BLaER1 treated with 17β-estradiol and CSF1 and Interleukin-3, amounts not matched to agents 10 nM and 100 nM (cell line): ENCODE data around the gene ACADVL.
"Not testable (repeated sequence)": the region's sequence is repeated elsewhere in the genome, so short reads cannot be mapped to it uniquely, and the experiment has no call there.

Experiments used
- H3K27ac ChIP-seq, 11 experiments: shearing (Covaris generic); formaldehyde crosslinking; 2 replicates each; pipeline ENCODE4 v1.8.1; 2022
- H3K27me3 ChIP-seq, 11 experiments: shearing (Covaris generic); formaldehyde crosslinking; 2 replicates each; pipeline ENCODE4 v1.8.1; 2022
- H3K36me3 ChIP-seq, 11 experiments: shearing (Covaris generic); formaldehyde crosslinking; 2 replicates each; pipeline ENCODE4 v1.8.1; 2022
- H3K4me1 ChIP-seq, 10 experiments: shearing (Covaris generic); formaldehyde crosslinking; 2 replicates each; pipeline ENCODE4 v1.8.1; 2022
- H3K4me2 ChIP-seq, 11 experiments: shearing (Covaris generic); formaldehyde crosslinking; 2 replicates each; pipeline ENCODE4 v1.8.1; 2022
- H3K4me3 ChIP-seq, 10 experiments: shearing (Covaris generic); formaldehyde crosslinking; 2 replicates each; pipeline ENCODE4 v1.8.1; 2022
- H3K9ac ChIP-seq, 11 experiments: shearing (Covaris generic); formaldehyde crosslinking; 2 replicates each; pipeline ENCODE4 v1.8.1; 2022
- H3K9me3 ChIP-seq, 11 experiments: shearing (Covaris generic); formaldehyde crosslinking; replicated peaks in 1 of 11; 2 replicates each; pipeline ENCODE4 v1.8.1; 2022
- H4K20me1 ChIP-seq, 11 experiments: shearing (Covaris generic); formaldehyde crosslinking; 2 replicates each; pipeline ENCODE4 v1.8.1; 2022
- Cebpa-rat ChIP-seq, 11 experiments: shearing (Covaris generic); IDR thresholded peaks; 2 replicates each; pipeline ENCODE4 v1.8.1; 2022

The ACADVL gene

DNA sequence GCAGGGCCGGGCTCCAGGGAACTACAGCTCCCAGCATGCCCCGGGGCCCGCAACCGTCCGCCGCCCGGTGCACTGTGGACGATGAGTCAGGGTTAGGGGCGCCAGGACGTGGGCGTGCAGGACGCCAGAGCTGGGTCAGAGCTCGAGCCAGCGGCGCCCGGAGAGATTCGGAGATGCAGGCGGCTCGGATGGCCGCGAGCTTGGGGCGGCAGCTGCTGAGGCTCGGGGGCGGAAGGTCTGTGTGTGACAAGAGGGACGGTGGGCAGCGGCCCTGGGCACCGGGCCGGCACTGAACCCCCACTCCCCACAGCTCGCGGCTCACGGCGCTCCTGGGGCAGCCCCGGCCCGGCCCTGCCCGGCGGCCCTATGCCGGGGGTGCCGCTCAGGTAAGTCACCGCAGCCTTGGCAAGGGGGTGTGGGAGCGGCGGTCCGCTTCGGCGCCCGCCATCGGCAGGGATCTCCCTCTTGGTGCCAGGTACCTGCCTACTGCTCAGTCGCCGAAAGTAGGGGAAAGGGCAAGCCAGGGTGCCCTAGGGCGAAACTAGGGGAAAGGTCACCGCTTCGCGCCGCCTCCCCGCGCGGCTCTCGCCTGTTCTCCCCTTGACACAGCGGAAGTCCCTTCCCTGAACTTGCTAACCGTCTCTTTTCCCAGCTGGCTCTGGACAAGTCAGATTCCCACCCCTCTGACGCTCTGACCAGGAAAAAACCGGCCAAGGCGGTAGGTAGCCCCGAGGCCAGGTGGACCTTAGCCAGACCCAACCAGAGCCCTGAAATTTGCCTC, at the start of gene ACADVL, which contains the start of gene DLG4:
ACADVL (plus strand) TSS at position 127 of the 781 bp plus-strand sequence; CDS start at position 174, 47 bp downstream.
DLG4 (minus strand) TSS at position 25 of the 781 bp plus-strand sequence.
- Histone ChIP-seq H3K9me3 (no peaks in the 10 kb centered on the region), H3K36me3 (peaks cover 35 to 42% (median 37%) of the 10 kb centered on the region in 11 experiments), H4K20me1 (peaks cover 26 to 67% (median 50%) of the 10 kb centered on the region in 11 experiments; a peak in 20 of 22 replicates), H3K9ac (peak within 1 kb of the TSS; percentile 86 to 95 (median 93)), H3K4me3 (peak within 1 kb of the TSS; percentile 88 to 99 (median 94)), H3K27me3 (no peaks in the 10 kb centered on the region), H3K4me2 (peak within 1 kb of the TSS; percentile 94 to 100 (median 97)), H3K4me1 (peaks cover 51 to 71% (median 59%) of the 10 kb centered on the region in 10 experiments), H3K27ac (peak within 1 kb of the TSS; percentile 82 to 92 (median 87))
- no peak for TF ChIP-seq Cebpa-rat (IDR thresholded peaks at IDR 0.05)

DNA sequence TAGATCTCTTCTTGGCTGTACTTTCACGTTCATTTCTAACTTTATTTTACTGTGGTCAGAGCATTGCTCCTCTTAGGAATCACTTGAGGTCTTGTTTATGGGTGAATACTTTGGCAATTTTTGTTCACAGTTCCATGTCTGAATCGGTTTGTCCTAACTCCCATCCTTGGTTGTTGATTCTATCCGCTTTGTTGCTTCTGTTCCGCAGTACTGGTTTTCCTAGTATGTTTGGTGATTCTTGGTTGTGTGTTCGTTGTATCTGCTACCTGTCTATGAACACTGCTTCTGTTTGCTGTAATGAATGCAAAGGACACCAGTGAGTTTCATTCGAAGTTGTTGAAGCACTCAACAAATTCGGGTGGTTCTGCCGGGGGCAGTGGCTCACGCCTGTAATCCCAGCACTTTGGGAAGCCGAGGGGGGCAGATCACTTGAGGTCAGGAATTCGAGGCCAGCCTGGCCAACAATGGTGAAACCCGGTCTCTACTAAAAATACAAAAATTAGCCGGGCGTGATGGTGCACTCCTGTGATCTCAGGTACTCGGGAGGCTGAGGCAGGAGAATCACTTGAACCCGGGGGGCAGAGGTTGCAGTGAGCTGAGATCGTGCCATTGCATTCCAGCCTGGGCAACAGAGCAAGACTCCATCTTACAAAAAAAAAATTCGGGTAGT, 47.1 kb upstream of the ACADVL start:
- not testable (repeated sequence) for H3K27me3 ChIP-seq

DNA sequence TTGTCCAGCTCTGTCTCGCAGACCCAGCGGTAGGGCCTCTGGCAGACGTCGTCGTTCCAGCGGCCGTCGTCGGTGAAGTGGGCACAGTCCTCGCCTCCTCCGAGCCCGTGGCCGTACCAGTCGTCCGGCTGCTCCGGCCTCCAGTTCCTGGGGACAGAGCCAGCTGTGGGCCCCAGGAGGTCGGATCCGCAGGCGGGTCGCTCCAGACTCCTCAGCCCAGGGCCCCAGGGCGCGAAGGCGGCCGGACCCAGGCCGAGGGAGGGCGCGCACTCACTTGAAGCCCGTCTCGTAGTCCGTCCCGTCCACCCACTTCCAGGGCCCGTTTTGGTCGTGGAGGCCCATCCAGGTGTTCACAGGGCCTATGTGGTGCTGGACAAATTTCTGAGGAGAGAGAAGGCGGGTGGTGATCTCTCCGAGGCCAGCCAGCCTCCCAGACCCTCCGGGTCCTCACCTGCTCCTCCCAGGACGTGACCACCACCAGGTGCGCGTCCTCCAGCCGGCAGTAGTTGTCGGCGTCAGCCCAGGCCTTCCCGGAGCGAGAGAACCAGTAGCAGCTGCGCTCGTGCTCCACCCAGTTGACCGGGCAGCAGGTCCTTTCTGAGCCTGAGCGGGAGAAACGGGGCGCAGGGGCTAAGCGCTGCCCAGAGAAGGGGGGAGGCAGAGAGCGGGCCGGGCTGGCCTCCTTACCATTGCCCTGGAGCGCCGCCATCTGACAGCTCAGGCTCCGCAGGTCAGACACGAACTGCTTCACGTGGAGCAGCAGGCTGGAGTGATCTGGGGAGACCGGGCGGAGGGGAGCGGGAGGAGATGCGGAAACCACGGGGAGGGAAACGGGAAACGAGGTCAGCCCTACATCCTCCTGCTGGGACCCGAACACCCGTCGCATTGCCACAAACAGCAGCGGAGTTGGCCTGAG, 45.8 kb upstream of the ACADVL start:
- peaks cover 0 to 6% (median 0%) of the 10 kb centered on the region in 11 experiments; a peak in 1 of 22 replicates for H3K27me3 ChIP-seq
- H3K27ac ChIP-seq = peak overlapping the region in 9 of 11 experiments; percentile 35 to 63 (median 51); a peak in 15 of 22 replicates
- peak overlapping the region; percentile 53 to 88 (median 72) for H3K4me2 ChIP-seq
- no peak for TF ChIP-seq Cebpa-rat (IDR thresholded peaks at IDR 0.05)
- H3K9me3 ChIP-seq = peaks cover 19 to 39% (median 20%) of the 10 kb centered on the region in 11 experiments
- peaks cover 30 to 52% (median 41%) of the 10 kb centered on the region in 10 experiments for H3K4me1 ChIP-seq
- peak overlapping the region in 7 of 10 experiments; percentile 23 to 56 (median 31); a peak in 10 of 20 replicates for H3K4me3 ChIP-seq
- no peaks in the 10 kb centered on the region for H4K20me1 ChIP-seq
- peaks cover 0 to 8% (median 0%) of the 10 kb centered on the region in 11 experiments; a peak in 4 of 22 replicates for H3K36me3 ChIP-seq
- H3K9ac ChIP-seq = peak overlapping the region; percentile 3 to 61 (median 39); a peak in 14 of 22 replicates

More for the DNA sequence above, 47.1 kb upstream of the ACADVL start:
- not testable (repeated sequence) for H3K27ac ChIP-seq, H3K9ac ChIP-seq, H3K4me3 ChIP-seq, H4K20me1 ChIP-seq
- H3K4me1 ChIP-seq = peaks cover 23 to 43% (median 33%) of the 10 kb centered on the region in 10 experiments
- peaks cover 26 to 47% (median 29%) of the 10 kb centered on the region in 11 experiments for H3K9me3 ChIP-seq
- peaks cover 0 to 12% (median 0%) of the 10 kb centered on the region in 11 experiments; a peak in 4 of 22 replicates for H3K36me3 ChIP-seq
- peak overlapping the region in 1 of 11 experiments; percentile 20; a peak in 1 of 22 replicates for H3K4me2 ChIP-seq

DNA sequence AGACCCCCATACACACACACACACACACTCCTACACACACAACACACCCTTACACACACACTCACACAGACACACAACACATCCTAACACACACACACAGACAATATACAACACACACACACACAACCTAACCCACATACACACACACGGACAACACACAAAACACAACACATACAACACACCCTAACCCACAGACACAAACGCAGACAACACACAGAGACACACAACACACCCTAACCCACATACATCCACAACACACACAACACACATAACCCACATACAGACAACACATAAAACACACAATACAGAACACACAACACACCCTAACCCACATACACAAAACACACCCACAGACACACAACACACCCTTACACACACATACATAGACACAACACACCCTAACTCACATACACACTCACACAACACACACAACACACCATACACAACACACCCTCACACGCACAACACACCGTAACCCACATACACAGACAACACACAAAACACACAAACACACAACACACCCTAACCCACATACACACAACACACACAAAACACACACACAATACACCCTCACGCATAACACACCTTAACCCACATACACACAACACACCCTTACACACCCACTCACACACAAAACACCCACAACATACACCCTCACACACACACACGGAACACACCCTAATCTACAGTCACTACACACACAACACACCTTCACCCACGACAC, 45.0 kb upstream of the ACADVL start:
- peaks cover 30 to 52% (median 41%) of the 10 kb centered on the region in 10 experiments for H3K4me1 ChIP-seq
- H4K20me1 ChIP-seq = no peaks in the 10 kb centered on the region
- H3K27me3 ChIP-seq = peaks cover 0 to 6% (median 0%) of the 10 kb centered on the region in 11 experiments; a peak in 1 of 22 replicates
- TF ChIP-seq Cebpa-rat (IDR thresholded peaks at IDR 0.05) = no peak
- peaks cover 0 to 7% (median 0%) of the 10 kb centered on the region in 11 experiments; a peak in 2 of 22 replicates for H3K36me3 ChIP-seq
- peak overlapping the region in 4 of 10 experiments; percentile 23 to 56 (median 41); a peak in 6 of 20 replicates for H3K4me3 ChIP-seq
- H3K9ac ChIP-seq = peak overlapping the region; percentile 3 to 61 (median 39); a peak in 11 of 22 replicates
- H3K27ac ChIP-seq = peak overlapping the region in 9 of 11 experiments; percentile 35 to 63 (median 51); a peak in 15 of 22 replicates
- peaks cover 11 to 31% (median 12%) of the 10 kb centered on the region in 11 experiments for H3K9me3 ChIP-seq
- H3K4me2 ChIP-seq = peak overlapping the region; percentile 53 to 88 (median 72)

DNA sequence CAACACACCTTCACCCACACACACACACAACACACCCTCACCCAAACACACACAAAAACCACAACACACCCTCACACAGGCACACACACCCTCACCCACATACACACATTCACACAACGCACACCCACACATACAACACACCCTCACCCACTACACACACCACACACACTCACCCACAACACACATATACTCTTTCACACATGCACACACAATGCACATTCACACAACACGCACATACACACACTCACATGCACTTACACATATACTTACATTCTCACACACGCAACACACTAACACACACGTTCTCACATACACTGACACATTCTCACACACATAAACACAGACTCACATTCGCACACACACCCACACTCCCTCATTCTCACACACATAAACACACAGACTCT, 44.4 kb upstream of the ACADVL start:
- H3K27ac ChIP-seq = peak overlapping the region in 1 of 11 experiments; percentile 62; a peak in 2 of 22 replicates
- H4K20me1 ChIP-seq = no peaks in the 10 kb centered on the region
- H3K36me3 ChIP-seq = peaks cover 0 to 2% (median 0%) of the 10 kb centered on the region in 11 experiments; a peak in 2 of 22 replicates
- H3K27me3 ChIP-seq = peaks cover 0 to 6% (median 0%) of the 10 kb centered on the region in 11 experiments; a peak in 1 of 22 replicates
- peaks cover 5 to 25% (median 7%) of the 10 kb centered on the region in 11 experiments for H3K9me3 ChIP-seq
- H3K4me2 ChIP-seq = peak overlapping the region in 10 of 11 experiments; percentile 53 to 82 (median 70); a peak in 16 of 22 replicates
- TF ChIP-seq Cebpa-rat (IDR thresholded peaks at IDR 0.05) = no peak
- no peak overlapping the region for H3K9ac ChIP-seq
- no peak overlapping the region for H3K4me3 ChIP-seq
- H3K4me1 ChIP-seq = peaks cover 30 to 52% (median 41%) of the 10 kb centered on the region in 10 experiments

DNA sequence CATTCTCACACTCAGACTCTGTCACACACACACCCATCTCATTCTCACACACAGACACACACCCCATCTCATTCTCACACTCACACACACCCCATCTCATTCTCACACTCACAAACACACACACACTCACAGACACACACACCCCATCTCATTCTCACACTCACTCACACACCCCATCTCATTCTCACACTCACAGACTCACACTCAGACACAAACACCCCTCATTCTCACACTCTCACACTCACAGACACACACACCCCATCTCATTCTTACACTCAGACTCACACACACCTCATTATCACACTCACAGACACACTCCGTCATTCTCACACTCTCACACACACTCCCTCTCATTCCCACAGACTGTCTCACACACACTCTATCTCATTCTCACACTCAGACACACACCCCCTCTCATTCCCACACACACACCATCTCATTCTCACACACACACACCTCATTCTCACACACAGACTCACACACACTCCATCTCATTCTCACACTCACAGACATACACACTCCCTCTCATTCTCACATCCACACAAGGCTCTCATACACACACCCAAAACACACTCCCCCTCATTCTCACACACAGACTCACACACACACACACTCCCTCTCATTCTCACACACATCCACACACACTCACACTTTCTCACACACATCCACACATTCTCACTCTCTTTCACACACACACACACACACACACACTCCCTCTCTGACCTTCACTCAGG, 43.5 kb upstream of the ACADVL start:
- no peak overlapping the region for H3K4me3 ChIP-seq

DNA sequence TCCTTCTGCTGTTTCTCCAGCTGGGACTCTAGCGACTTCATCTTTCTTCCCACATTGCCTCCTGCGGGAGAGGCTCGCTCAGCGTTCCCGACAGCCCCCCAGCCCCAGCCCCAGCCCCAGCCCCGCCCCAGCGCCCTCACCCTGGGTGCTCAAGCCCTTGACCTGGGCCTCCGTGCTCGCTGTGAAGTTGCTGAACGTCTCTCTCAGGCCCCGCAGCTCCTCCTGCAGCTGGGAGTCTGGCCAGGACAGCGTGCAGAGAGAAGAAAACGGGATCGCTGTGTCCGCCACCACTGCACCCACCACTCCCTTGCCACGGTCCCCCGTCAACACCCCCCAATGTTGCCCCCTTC, 42.9 kb upstream of the ACADVL start:
- Histone ChIP-seq H3K4me3 (peak overlapping the region; percentile 46 to 69 (median 60); a peak in 16 of 20 replicates), H3K27me3 (peaks cover 0 to 6% (median 0%) of the 10 kb centered on the region in 11 experiments; a peak in 1 of 22 replicates), H3K9ac (peak overlapping the region in 10 of 11 experiments; percentile 52 to 78 (median 68); a peak in 13 of 22 replicates)

More for the DNA sequence above, 43.5 kb upstream of the ACADVL start:
- Histone ChIP-seq H3K9me3 (peaks cover 0 to 16% (median 0%) of the 10 kb centered on the region in 11 experiments; a peak in 3 of 22 replicates), H3K4me1 (peaks cover 29 to 51% (median 39%) of the 10 kb centered on the region in 10 experiments), H3K27ac (no peak overlapping the region), H3K27me3 (peaks cover 0 to 6% (median 0%) of the 10 kb centered on the region in 11 experiments; a peak in 1 of 22 replicates), H3K36me3 (no peaks in the 10 kb centered on the region; a peak in 1 of 22 replicates), H4K20me1 (no peaks in the 10 kb centered on the region), H3K4me2 (no peak overlapping the region), H3K9ac (no peak overlapping the region)
- TF ChIP-seq Cebpa-rat (IDR thresholded peaks at IDR 0.05) = no peak

More for the DNA sequence above, 42.9 kb upstream of the ACADVL start:
- no peak for TF ChIP-seq Cebpa-rat (IDR thresholded peaks at IDR 0.05)
- no peaks in the 10 kb centered on the region; a peak in 1 of 22 replicates for H3K36me3 ChIP-seq
- H3K9me3 ChIP-seq = peaks cover 0 to 10% (median 0%) of the 10 kb centered on the region in 11 experiments; a peak in 1 of 22 replicates
- no peak overlapping the region for H3K27ac ChIP-seq
- peak overlapping the region; percentile 92 to 100 (median 98) for H3K4me2 ChIP-seq
- H4K20me1 ChIP-seq = no peaks in the 10 kb centered on the region
- H3K4me1 ChIP-seq = peaks cover 25 to 47% (median 35%) of the 10 kb centered on the region in 10 experiments
